Measurements from ENCODE around the gene CALCA. TPM values are rescaled to one million over a fixed set of nuclear protein-coding genes. Genes with fewer than 3 reads are reported as not detected.

The CALCA gene, protein sequence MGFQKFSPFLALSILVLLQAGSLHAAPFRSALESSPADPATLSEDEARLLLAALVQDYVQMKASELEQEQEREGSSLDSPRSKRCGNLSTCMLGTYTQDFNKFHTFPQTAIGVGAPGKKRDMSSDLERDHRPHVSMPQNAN
- 0.22 TPM in 1 of 2 replicates, not detected in the other for total RNA-seq

DNA sequence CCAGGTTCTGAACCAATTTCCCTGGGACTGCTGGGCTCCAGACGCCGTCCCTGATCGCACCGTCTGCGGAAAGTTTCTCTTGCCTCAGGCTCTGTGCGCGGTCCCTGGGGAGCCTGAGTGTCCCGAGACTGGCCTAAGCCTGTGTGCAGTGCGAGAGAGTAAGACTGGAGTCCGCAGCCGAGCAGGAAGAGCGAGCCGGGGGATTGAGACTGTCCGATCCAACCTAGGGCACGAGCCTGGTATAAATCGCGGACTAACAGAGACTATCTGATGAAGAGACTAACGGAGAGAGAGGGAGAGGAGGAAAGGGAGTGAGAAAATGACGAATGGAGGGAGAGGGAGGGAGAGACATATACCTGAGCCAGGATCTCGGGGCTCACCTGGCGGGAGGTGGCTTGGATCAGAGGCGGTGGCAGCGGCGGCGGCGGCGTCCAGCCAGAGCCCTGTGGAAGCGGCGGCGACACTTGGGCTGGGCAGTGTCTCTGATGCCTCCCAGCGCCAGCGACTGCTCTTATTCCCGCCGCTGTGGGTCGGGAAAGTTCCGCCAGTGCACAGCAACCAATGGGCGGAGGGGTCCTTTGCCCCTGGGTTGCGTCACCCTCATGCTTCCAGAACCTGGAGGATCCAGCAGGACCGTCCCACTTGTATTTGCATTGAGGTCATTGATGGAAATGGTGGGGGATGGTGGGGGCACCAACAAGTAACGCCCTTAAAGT is at the start of gene CALCA:
Gene CALCA (minus strand): TSS at position 487 of the 716 bp plus-strand sequence. CDS start 1,159 bp downstream, outside the sequence.

Other genes with a start within 250 kb of the CALCA start
- 10.1 and 13.2 TPM in 2 replicates for gene CYP2R1, start 80.1 kb downstream of the CALCA start, total RNA-seq
- not detected in 2 replicates for gene CALCB, start 101.2 kb upstream of the CALCA start, total RNA-seq
- 0.97 and 1.2 TPM in 2 replicates for gene INSC, start 142.6 kb upstream of the CALCA start, total RNA-seq